ENCODE data around the gene NLGN4X. TPM values are rescaled to one million over a fixed set of nuclear protein-coding genes. Genes with fewer than 3 reads are reported as not detected.

NLGN4X gene
- total and polyA plus RNA-seq, 2 donors (not counting 3 experiments of a cell fraction or from before 2014, with no cell fraction given): 0.03 TPM; not detected in 1

DNA sequence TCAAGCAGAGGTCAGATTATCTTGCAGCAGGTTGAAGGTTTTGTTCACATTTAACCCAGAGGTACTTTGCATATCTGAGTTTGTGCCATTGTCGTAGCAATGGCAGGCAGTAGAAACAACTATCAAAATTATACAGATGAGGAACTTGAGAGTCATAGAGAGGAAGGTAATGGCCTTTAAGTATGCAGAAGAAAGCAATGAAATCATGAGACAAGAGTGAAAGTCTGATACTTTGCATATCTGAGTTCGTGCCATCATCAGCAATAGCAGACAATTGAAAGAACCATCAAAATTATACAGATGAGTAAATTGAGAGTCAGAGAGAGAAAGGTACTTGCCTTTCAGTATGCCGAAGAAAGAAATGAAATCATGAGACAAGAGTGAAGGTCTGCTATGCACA lies 154.1 kb downstream of the NLGN4X start:
- H4K20me1 ChIP-seq (replicated peaks; ENCODE audit: control insufficient read depth, extremely low read depth, insufficient read depth, low read length): no peaks in the 10 kb centered on the region
- H3K9me3 ChIP-seq (replicated peaks; ENCODE audit: control insufficient read depth, insufficient read depth, low read length): no peaks in the 10 kb centered on the region
- no peak overlapping the region for H2AFZ ChIP-seq (ENCODE audit: low read depth, low read length)
- no TSS peak for BruUV-seq (replicated peaks)
- no peaks in the 10 kb centered on the region for H3K4me1 ChIP-seq (ENCODE audit: control insufficient read depth, extremely low read depth, insufficient read depth, low read length)
- intact Hi-C loops (cut with micrococcal nuclease): no loop called here
- no peaks in the 10 kb centered on the region for H3K79me2 ChIP-seq (ENCODE audit: control insufficient read depth, insufficient read depth, low read length)
- H3K4me3 ChIP-seq (replicated peaks in 1 of 3; ENCODE audit: insufficient read depth in 1 of 3, low read depth in 1 of 3, low read length in 3 of 3): no peak overlapping the region
- no peak for FAIRE-seq
- ChIA-PET POLR2A (no interaction called here), CTCF (no interaction called here)
- dilution Hi-C loops (cut with MboI; ENCODE audit: extremely low pct_ligation_motif_present, low sequenced_read_pairs): no loop called here
- H3K27ac ChIP-seq (ENCODE audit: insufficient read depth, low read depth, low read length): no peak overlapping the region
- no peak overlapping the region for H3K9ac ChIP-seq (replicated peaks; ENCODE audit: extremely low read depth, insufficient read depth, low read length)
- TF ChIP-seq FOS (IDR thresholded peaks at IDR 0.05; ENCODE audit: borderline replicate concordance, insufficient read depth, low read length) (no peak), MYC (IDR thresholded peaks at IDR 0.05; ENCODE audit: low read depth, low read length) (no peak), GATA2 (IDR thresholded peaks at IDR 0.05; ENCODE audit: insufficient read depth, insufficient read length, low read depth, low read length) (no peak), POLR2AphosphoS5 (IDR thresholded peaks at IDR 0.05; ENCODE audit: insufficient read depth, low read depth, low read length) (no peak), MAX (IDR thresholded peaks at IDR 0.05; ENCODE audit: insufficient read depth, insufficient read length) (no peak), JUN (IDR thresholded peaks at IDR 0.05; ENCODE audit: borderline replicate concordance, insufficient read depth, insufficient read length, low read depth) (no peak), EZH2 (IDR thresholded peaks at IDR 0.05; ENCODE audit: borderline replicate concordance, low read depth, low read length, severe bottlenecking) (no peak), CTCF (IDR thresholded peaks at IDR 0.05; ENCODE audit: extremely low read depth in 1 of 2, insufficient read depth in 1 of 2, low read depth in 1 of 2, low read length in 2 of 2) (no peak), POLR2A (IDR thresholded peaks at IDR 0.05; ENCODE audit: low read depth, low read length) (no peak)
- no peaks in the 10 kb centered on the region for H3K36me3 ChIP-seq (ENCODE audit: control insufficient read depth in 2 of 2, extremely low read depth in 1 of 2, insufficient read depth in 2 of 2, low read length in 2 of 2)
- H3K9me1 ChIP-seq (replicated peaks; ENCODE audit: control insufficient read depth, extremely low read depth, insufficient read depth, low read length): no peaks in the 10 kb centered on the region
- no peaks in the 10 kb centered on the region for H3K27me3 ChIP-seq (ENCODE audit: control insufficient read depth in 2 of 2, insufficient read depth in 2 of 2, low read length in 2 of 2)
- DNase-seq (ENCODE audit: low read depth, low spot score): no peak
- H3K4me2 ChIP-seq (ENCODE audit: insufficient read depth, low read length): no peak overlapping the region

All from endothelial cell of umbilical vein (primary cell).